Measurements from ENCODE around the gene EIF1AD. TPM values are rescaled to one million over a fixed set of nuclear protein-coding genes. Genes with fewer than 3 reads are reported as not detected.

Gene EIF1AD
- total RNA-seq, 1 donor from 2014 or later, result 19.7 TPM

DNA sequence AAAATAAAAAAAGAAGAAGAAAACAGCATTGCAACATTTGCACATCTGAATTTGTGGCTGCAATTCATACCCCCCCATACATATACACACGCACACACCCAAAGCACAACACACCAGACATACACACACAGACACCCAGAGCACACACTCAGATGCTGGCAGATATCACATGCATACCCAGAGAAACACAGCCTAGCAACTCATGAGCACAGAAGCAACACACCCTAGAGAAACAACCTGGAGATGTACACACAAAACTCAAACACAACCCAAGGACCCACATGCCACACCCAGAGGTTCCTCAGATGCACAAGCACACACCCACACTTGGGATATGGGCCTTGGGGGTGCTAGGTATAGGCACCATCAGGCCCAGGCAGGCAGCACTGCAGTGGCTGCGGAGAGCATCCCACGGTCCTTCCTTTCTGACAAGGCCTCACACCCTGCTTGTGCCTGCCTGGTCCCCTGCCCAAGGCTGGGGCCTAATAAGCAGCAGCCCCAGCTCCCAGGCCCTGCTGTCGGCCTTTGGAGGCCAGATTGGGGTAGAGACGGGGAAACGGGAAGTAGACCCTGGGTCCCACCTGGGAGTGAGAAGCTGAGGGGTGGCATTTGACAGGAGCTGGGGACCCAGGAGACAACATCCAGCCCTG lies 13.0 kb upstream of the EIF1AD start:
- intact Hi-C loops (cut with micrococcal nuclease), result no loop called here
- Histone ChIP-seq H3K4me3 (no peak overlapping the region), H3K36me3 (no peaks in the 10 kb centered on the region), H3K4me1 (peaks cover 24% of the 10 kb centered on the region), H3K27me3 (ENCODE audit: low read depth) (peaks cover 30% of the 10 kb centered on the region), H3K9me3 (replicated peaks) (no peaks in the 10 kb centered on the region), H3K27ac (replicated peaks) (peak overlapping the region; percentile 56)
- TF ChIP-seq, protein P1, sequence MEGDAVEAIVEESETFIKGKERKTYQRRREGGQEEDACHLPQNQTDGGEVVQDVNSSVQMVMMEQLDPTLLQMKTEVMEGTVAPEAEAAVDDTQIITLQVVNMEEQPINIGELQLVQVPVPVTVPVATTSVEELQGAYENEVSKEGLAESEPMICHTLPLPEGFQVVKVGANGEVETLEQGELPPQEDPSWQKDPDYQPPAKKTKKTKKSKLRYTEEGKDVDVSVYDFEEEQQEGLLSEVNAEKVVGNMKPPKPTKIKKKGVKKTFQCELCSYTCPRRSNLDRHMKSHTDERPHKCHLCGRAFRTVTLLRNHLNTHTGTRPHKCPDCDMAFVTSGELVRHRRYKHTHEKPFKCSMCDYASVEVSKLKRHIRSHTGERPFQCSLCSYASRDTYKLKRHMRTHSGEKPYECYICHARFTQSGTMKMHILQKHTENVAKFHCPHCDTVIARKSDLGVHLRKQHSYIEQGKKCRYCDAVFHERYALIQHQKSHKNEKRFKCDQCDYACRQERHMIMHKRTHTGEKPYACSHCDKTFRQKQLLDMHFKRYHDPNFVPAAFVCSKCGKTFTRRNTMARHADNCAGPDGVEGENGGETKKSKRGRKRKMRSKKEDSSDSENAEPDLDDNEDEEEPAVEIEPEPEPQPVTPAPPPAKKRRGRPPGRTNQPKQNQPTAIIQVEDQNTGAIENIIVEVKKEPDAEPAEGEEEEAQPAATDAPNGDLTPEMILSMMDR (IDR thresholded peaks at IDR 0.05; ENCODE audit: borderline replicate concordance), result no peak
- DNase-seq, result no peak

DNA sequence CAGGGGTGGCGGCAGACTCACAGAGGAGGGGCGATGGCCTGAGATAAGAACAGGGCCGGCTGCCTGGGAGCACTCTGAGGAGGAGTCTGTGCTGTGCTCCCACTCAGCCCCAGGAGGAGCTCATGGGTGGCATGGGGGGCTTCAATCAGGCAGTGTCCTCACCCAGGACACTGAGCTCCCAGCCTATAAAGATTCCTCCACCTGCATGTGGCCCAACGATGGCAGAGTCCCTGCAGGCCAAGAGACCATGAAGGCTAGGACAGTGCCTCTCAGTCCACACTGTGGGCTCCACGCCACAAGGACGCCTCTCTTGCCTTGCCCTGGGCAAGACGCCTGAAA lies 11.8 kb upstream of the EIF1AD start:
- H3K4me1 ChIP-seq, result peaks cover 24% of the 10 kb centered on the region
- DNase-seq, result no peak
- H3K27me3 ChIP-seq (ENCODE audit: low read depth), result peaks cover 30% of the 10 kb centered on the region
- TF ChIP-seq, protein P1 (IDR thresholded peaks at IDR 0.05; ENCODE audit: borderline replicate concordance), result no peak
- no peaks in the 10 kb centered on the region for H3K9me3 ChIP-seq (replicated peaks)
- no peak overlapping the region for H3K27ac ChIP-seq (replicated peaks)
- H3K36me3 ChIP-seq, result no peaks in the 10 kb centered on the region
- no peak overlapping the region for H3K4me3 ChIP-seq
- intact Hi-C loops (cut with micrococcal nuclease), result no loop called here

DNA sequence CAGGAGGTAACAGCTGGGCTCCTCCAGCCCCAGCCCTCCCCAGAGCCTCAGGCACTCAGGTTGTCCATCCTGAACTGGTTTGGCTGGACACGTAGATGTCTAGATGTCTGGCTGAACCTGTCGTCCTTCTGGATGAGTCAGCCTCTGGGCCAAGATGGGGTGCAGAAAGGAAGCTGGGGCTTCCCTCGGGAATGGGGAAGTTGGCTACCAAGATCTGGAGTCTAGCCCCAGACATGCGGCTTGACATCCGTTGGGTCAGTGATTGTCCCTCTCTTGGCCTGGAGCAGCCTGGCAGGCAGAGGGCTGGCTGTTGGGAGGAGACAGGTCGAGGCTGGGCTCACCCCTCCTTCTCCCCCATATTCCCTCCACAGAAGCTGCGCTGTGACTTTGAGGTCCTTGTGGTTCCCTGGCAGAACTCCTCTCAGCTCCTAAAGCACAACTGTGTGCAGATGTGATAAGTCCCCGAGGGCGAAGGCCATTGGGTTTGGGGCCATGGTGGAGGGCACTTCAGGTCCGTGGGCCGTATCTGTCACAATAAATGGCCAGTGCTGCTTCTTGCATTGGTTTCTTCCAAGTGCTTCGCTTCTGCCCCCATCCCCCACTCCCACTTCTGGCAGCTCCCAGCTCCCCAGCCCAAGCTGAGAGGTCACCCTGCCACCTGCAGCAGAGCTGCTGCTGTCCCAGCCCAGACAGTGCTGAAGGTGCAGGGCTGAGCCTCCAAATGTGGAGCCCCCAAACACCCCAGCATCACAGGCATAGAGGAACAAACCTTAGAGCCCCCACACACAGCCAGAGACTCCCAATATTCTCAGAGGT lies 11.2 kb upstream of the EIF1AD start:
- intact Hi-C loops (cut with micrococcal nuclease), result no loop called here
- no peak overlapping the region for H3K27ac ChIP-seq (replicated peaks)
- peaks cover 24% of the 10 kb centered on the region for H3K4me1 ChIP-seq
- H3K4me3 ChIP-seq, result no peak overlapping the region
- DNase-seq, result no peak
- TF ChIP-seq, protein P1 (IDR thresholded peaks at IDR 0.05; ENCODE audit: borderline replicate concordance), result no peak
- H3K36me3 ChIP-seq, result no peaks in the 10 kb centered on the region
- H3K9me3 ChIP-seq (replicated peaks), result no peaks in the 10 kb centered on the region
- peaks cover 30% of the 10 kb centered on the region for H3K27me3 ChIP-seq (ENCODE audit: low read depth)

DNA sequence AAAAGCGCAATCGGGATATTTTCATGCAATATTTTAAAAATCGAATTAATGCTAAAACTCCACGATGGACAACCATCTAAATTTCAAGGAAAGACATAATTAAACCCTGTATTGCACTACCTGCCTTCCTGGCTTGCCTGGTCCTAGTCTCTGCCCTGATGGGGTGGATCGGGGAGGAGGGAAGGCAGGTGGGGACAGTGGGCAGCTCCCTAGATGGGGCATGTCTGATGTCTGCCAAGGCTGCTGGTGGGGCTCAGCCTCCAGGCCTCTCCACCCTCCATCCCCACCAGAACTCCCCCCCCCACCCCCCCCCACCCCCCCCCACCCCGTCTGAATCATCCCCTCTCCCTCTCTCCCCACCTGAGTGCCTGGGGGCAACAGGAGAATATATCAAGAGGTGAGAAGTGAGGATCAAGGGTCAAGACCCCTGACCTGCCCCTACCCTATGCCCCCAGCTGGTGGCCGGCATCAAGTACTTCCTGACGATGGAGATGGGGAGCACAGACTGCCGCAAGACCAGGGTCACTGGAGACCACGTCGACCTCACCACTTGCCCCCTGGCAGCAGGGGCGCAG lies 10.5 kb upstream of the EIF1AD start:
- Histone ChIP-seq H3K27ac (replicated peaks) (no peak overlapping the region), H3K27me3 (ENCODE audit: low read depth) (peaks cover 30% of the 10 kb centered on the region), H3K9me3 (replicated peaks) (no peaks in the 10 kb centered on the region), H3K4me1 (peaks cover 24% of the 10 kb centered on the region), H3K4me3 (peak overlapping the region; percentile 46), H3K36me3 (no peaks in the 10 kb centered on the region)
- TF ChIP-seq, protein P1 (IDR thresholded peaks at IDR 0.05; ENCODE audit: borderline replicate concordance), result no peak
- DNase-seq, result no peak
- intact Hi-C loops (cut with micrococcal nuclease), result no loop called here

DNA sequence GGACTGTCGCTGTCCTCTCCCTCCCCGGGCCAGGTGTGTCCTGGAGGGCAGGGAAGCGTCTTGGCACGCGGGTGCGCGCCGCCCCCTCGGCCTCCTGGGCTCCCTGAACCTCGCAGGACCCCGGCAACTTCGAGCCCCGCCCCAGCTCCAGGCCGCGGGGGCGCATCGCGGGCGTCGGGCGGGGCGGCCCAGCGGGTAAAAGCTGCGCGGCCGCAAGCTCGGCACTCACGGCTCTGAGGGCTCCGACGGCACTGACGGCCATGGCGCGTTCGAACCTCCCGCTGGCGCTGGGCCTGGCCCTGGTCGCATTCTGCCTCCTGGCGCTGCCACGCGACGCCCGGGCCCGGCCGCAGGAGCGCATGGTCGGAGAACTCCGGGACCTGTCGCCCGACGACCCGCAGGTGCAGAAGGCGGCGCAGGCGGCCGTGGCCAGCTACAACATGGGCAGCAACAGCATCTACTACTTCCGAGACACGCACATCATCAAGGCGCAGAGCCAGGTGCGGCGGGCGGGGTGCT lies 9.9 kb upstream of the EIF1AD start, which contains the start of gene CST6:
Gene CST6 (plus strand): TSS at position 224 of the 519 bp plus-strand sequence. CDS start 37 bp downstream, at position 261.
- Histone ChIP-seq H3K36me3 (no peaks in the 10 kb centered on the region), H3K9me3 (replicated peaks) (no peaks in the 10 kb centered on the region), H3K4me3 (peak within 1 kb of the TSS; percentile 46), H3K27ac (replicated peaks) (no peak within 1 kb of the TSS), H3K4me1 (peaks cover 24% of the 10 kb centered on the region), H3K27me3 (ENCODE audit: low read depth) (peaks cover 30% of the 10 kb centered on the region)
- intact Hi-C loops (cut with micrococcal nuclease), result no loop called here
- no peak for DNase-seq
- TF ChIP-seq, protein P1 (IDR thresholded peaks at IDR 0.05; ENCODE audit: borderline replicate concordance), result no peak

Measured in left ventricle myocardium inferior (tissue), 1 donor.